ENCODE measurements around the gene F8.
"Not testable (repeated sequence)": the region's sequence is repeated elsewhere in the genome, so short reads cannot be mapped to it uniquely, and the experiment has no call there.

Gene F8

GRCh38 chrX:154824638-154825037, 197.9 kb downstream of the F8 start:
- Histone ChIP-seq H3K4me3 (ENCODE audit: low read depth, low read length) (no peak overlapping the region), H3K36me3 (no peaks in the 10 kb centered on the region), H3K9me3 (no peaks in the 10 kb centered on the region), H3K4me1 (no peaks in the 10 kb centered on the region), H3K27me3 (no peaks in the 10 kb centered on the region)
- DNase-seq: no peak
- TF ChIP-seq CTCF (IDR thresholded peaks at IDR 0.05; ENCODE audit: low read depth, low read length): no peak

GRCh38 chrX:154822029-154822428, 200.5 kb downstream of the F8 start:
- DNase-seq: no peak
- Histone ChIP-seq H3K36me3 (no peaks in the 10 kb centered on the region), H3K27me3 (no peaks in the 10 kb centered on the region), H3K4me3 (ENCODE audit: low read depth, low read length) (no peak overlapping the region), H3K4me1 (0 out of 2 replicates have a peak, but pooled peaks cover 4% of the 10 kb centered on the region), H3K9me3 (no peaks in the 10 kb centered on the region)
- TF ChIP-seq CTCF (IDR thresholded peaks at IDR 0.05; ENCODE audit: low read depth, low read length): no peak

- Histone ChIP-seq H3K4me1 (0 out of 2 replicates have a peak, but pooled peaks cover 4% of the 10 kb centered on the region), H3K27me3 (no peaks in the 10 kb centered on the region), H3K4me3 (ENCODE audit: low read depth, low read length) (no peak overlapping the region), H3K36me3 (no peaks in the 10 kb centered on the region), H3K9me3 (no peaks in the 10 kb centered on the region)
- no peak for TF ChIP-seq CTCF (IDR thresholded peaks at IDR 0.05; ENCODE audit: low read depth, low read length)
- DNase-seq: no peak
These were observed 201.0 kb downstream of the F8 start for GRCh38 chrX:154821523-154821922.

GRCh38 chrX:154819771-154820341, 202.7 kb downstream of the F8 start:
- no peak for TF ChIP-seq CTCF (IDR thresholded peaks at IDR 0.05; ENCODE audit: low read depth, low read length)
- H3K9me3 ChIP-seq: no peaks in the 10 kb centered on the region
- no peaks in the 10 kb centered on the region for H3K36me3 ChIP-seq
- no peaks in the 10 kb centered on the region for H3K27me3 ChIP-seq
- DNase-seq: no peak
- H3K4me1 ChIP-seq: 0 out of 2 replicates have a peak, but pooled peaks cover 4% of the 10 kb centered on the region
- no peak overlapping the region for H3K4me3 ChIP-seq (ENCODE audit: low read depth, low read length)

- no peak for DNase-seq
- no peaks in the 10 kb centered on the region for H3K9me3 ChIP-seq
- H3K36me3 ChIP-seq: no peaks in the 10 kb centered on the region
- no peak for TF ChIP-seq CTCF (IDR thresholded peaks at IDR 0.05; ENCODE audit: low read depth, low read length)
- H3K4me1 ChIP-seq: 0 out of 2 replicates have a peak, but pooled peaks cover 4% of the 10 kb centered on the region
- H3K27me3 ChIP-seq: no peaks in the 10 kb centered on the region
- no peak overlapping the region for H3K4me3 ChIP-seq (ENCODE audit: low read depth, low read length)
These were observed 203.4 kb downstream of the F8 start for GRCh38 chrX:154818916-154819770.

- H3K4me3 ChIP-seq (ENCODE audit: low read depth, low read length); H3K27me3 ChIP-seq; H3K4me1 ChIP-seq; H3K36me3 ChIP-seq; DNase-seq; H3K9me3 ChIP-seq: not testable (repeated sequence)
These were observed 205.4 kb downstream of the F8 start for GRCh38 chrX:154817048-154817618.

DNA sequence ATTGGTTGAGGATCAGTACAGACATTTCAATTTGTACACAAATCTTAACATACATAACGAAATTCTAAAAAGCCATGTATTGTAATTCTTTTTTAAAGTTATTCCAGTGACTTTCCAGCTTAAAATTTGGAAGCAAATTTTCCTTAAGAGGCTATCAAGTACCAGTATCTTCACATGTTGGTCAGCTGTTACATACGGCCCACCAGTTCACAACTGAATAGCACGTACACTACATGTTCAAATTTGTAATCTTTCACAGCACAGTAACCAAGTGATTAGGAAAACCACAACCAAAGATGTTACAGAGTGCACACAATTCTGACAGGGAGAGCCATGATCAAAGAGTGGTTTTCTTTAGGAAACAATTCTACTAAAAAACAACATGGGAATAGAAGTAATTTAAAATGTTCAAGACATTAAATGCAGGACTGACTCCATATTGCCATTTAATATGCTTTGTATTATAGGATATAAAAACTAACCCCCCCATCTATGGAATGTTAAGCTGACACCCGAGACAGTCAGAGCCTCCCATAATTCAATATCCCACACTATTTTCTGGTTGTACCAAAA, 206.1 kb downstream of the F8 start:
- not testable (repeated sequence) for H3K4me3 ChIP-seq (ENCODE audit: low read depth, low read length); H3K36me3 ChIP-seq; DNase-seq; H3K4me1 ChIP-seq; H3K9me3 ChIP-seq; H3K27me3 ChIP-seq

All from BE2C (cell line).